HG03460 (cell line): ENCODE data around the gene PFDN1.

Source experiments
- ATAC-seq: cut with Tn5 transposase; IDR thresholded peaks from one replicate; pipeline ENCODE4 v1.9.1; 2021; ENCODE audit not compliant: unreplicated experiment

Gene PFDN1

GRCh38 chr5:140298183-140298601 is 4.7 kb downstream of the PFDN1 start:
- no peak for ATAC-seq

- ATAC-seq: no peak
These were observed 5.6 kb downstream of the PFDN1 start for GRCh38 chr5:140297283-140297682.

GRCh38 chr5:140296289-140296688 is 6.6 kb downstream of the PFDN1 start:
- no peak for ATAC-seq

GRCh38 chr5:140295414-140295813 is 7.5 kb downstream of the PFDN1 start:
- no peak for ATAC-seq

GRCh38 chr5:140294753-140295152 is 8.1 kb downstream of the PFDN1 start:
- no peak for ATAC-seq

- ATAC-seq: no peak
These were observed 9.1 kb downstream of the PFDN1 start for GRCh38 chr5:140293849-140294100.

- no peak for ATAC-seq
These were observed 9.6 kb downstream of the PFDN1 start for GRCh38 chr5:140293091-140293848.

- ATAC-seq: no peak
These were observed 10.5 kb downstream of the PFDN1 start for GRCh38 chr5:140292212-140293036.

- ATAC-seq: no peak
These were observed 14.9 kb downstream of the PFDN1 start for GRCh38 chr5:140287801-140288521.

GRCh38 chr5:140286424-140286823 is 16.5 kb downstream of the PFDN1 start:
- no peak for ATAC-seq

- no peak for ATAC-seq
These were observed 18.9 kb downstream of the PFDN1 start for GRCh38 chr5:140284013-140284412.

- no peak for ATAC-seq
These were observed 20.6 kb downstream of the PFDN1 start for GRCh38 chr5:140282266-140282665.

GRCh38 chr5:140275837-140276236 is 27.1 kb downstream of the PFDN1 start:
- no peak for ATAC-seq

- ATAC-seq: no peak
These were observed 29.5 kb downstream of the PFDN1 start for GRCh38 chr5:140273401-140273877.

GRCh38 chr5:140270008-140270407 is 32.9 kb downstream of the PFDN1 start:
- ATAC-seq: no peak

GRCh38 chr5:140267559-140268018 is 35.3 kb downstream of the PFDN1 start:
- ATAC-seq: no peak

- ATAC-seq: no peak
These were observed 35.7 kb downstream of the PFDN1 start for GRCh38 chr5:140267201-140267540.

- no peak for ATAC-seq
These were observed 36.3 kb downstream of the PFDN1 start for GRCh38 chr5:140266471-140267200.

- no peak for ATAC-seq
These were observed 37.1 kb downstream of the PFDN1 start for GRCh38 chr5:140265845-140266244.

- no peak for ATAC-seq
These were observed 40.1 kb downstream of the PFDN1 start for GRCh38 chr5:140262839-140263238.

- no peak for ATAC-seq
These were observed 40.7 kb downstream of the PFDN1 start for GRCh38 chr5:140262221-140262620.
